Activated B cell treated with CpG ODN at 0.5 μM for 24 hours (primary cell): ENCODE measurements around the gene FRMPD2. TPM values are rescaled to one million over a fixed set of nuclear protein-coding genes. Genes with fewer than 3 reads are reported as not detected.
"Not testable (repeated sequence)": the region's sequence is repeated elsewhere in the genome, so short reads cannot be mapped to it uniquely, and the experiment has no call there.

Experiments
- ATAC-seq: fragments of 200-7000 bp; cut with Tn5 transposase; one replicate; pipeline ENCODE4 v1.10.0; 2021; ENCODE audit warnings: low read depth, mild to moderate bottlenecking, moderate library complexity
- CTCF ChIA-PET: fragments of 350-600 bp; sonication (Branson Sonifier 250); formaldehyde crosslinking; loops from one replicate; lab custom pipeline; 2021; ENCODE audit warnings: antibody characterized with exemption; lab: Charles Lee
- POLR2A ChIA-PET: fragments of 350-600 bp; sonication (Branson Sonifier 250); formaldehyde crosslinking; loops from one replicate; lab custom pipeline; 2021; ENCODE audit warnings: antibody characterized with exemption; lab: Charles Lee
- DNase-seq: peaks from one replicate; pipeline ENCODE4 v3.0.0; 2022
- H3K27ac Mint-ChIP-seq: one replicate; pipeline ENCODE4 v1.8.0; 2020; ENCODE audit warnings: mixed read lengths
- H3K27me3 Mint-ChIP-seq: one replicate; pipeline ENCODE4 v1.8.0; 2021; ENCODE audit warnings: mixed read lengths
- H3K36me3 Mint-ChIP-seq: one replicate; pipeline ENCODE4 v1.8.0; 2021; ENCODE audit warnings: low read depth, mixed read lengths
- H3K4me1 Mint-ChIP-seq: one replicate; pipeline ENCODE4 v1.8.0; 2021; ENCODE audit warnings: mixed read lengths
- H3K4me3 Mint-ChIP-seq: one replicate; pipeline ENCODE4 v1.8.0; 2020; ENCODE audit warnings: mild to moderate bottlenecking, mixed read lengths
- H3K9me3 Mint-ChIP-seq: one replicate; pipeline ENCODE4 v1.8.0; 2020; ENCODE audit warnings: mixed read lengths
- intact Hi-C: fragments of 100-400 bp; cut with micrococcal nuclease; formaldehyde crosslinking; loops from one replicate; pipeline ENCODE4 v1.15.1; 2024
- total RNA-seq: library from RNA; stranded (reverse); gene quantifications from 2 replicates; pipeline ENCODE4 v1.2.3, GENCODE V29; 2022

FRMPD2 gene
- total RNA-seq, 1 donor from 2014 or later, result not detected

- H3K4me1 Mint-ChIP-seq, H3K9me3 Mint-ChIP-seq, H3K36me3 Mint-ChIP-seq, DNase-seq, H3K4me3 Mint-ChIP-seq, intact Hi-C loops, ATAC-seq, CTCF ChIA-PET, POLR2A ChIA-PET, H3K27ac Mint-ChIP-seq, H3K27me3 Mint-ChIP-seq: not testable (repeated sequence)
These were observed 148.2 kb downstream of the FRMPD2 start for GRCh38 chr10:48126251-48126650.

DNA sequence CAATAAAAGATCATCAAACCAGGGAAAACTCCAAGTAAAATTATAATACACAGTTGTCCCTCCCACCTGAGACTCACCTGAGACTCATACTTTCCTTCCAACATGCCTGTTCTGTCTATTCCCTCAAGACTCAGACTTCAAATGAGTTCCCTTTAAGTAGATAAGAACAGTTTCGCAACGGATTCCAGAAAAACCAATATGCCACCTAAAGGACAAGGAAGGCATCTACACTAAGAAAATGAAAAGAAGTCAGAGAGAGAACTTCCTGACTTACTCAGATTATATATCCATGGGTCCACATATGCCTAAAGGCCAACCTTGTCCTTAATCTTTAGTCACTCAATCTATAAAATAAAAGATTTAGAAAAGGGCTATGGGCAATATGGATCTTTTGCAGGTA lies 148.9 kb downstream of the FRMPD2 start:
- H3K27me3 Mint-ChIP-seq, CTCF ChIA-PET, H3K27ac Mint-ChIP-seq, DNase-seq, ATAC-seq, H3K4me1 Mint-ChIP-seq, H3K9me3 Mint-ChIP-seq, H3K4me3 Mint-ChIP-seq, intact Hi-C loops, POLR2A ChIA-PET, H3K36me3 Mint-ChIP-seq: not testable (repeated sequence)

DNA sequence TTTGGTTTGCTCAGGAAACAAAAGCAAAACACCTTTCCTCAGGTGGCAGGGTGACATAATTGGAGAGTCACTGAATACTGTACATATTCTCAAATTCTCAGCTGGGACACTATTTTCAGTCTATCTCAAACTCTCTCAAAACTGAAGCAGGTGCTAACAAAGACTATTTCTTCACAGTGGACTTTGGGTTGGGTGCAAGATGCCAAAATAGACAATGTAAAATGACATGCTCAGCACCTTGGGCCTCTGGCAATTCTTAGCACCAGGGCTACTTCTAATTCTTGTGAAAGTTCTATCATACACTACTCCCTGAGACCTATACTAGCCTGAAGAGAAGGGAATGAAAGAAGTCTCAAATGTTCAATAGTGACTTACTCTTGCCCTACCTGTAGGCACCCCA lies 151.9 kb downstream of the FRMPD2 start:
- CTCF ChIA-PET, H3K36me3 Mint-ChIP-seq, H3K9me3 Mint-ChIP-seq, DNase-seq, H3K27ac Mint-ChIP-seq, intact Hi-C loops, POLR2A ChIA-PET, ATAC-seq, H3K4me3 Mint-ChIP-seq, H3K4me1 Mint-ChIP-seq, H3K27me3 Mint-ChIP-seq: not testable (repeated sequence)

DNA sequence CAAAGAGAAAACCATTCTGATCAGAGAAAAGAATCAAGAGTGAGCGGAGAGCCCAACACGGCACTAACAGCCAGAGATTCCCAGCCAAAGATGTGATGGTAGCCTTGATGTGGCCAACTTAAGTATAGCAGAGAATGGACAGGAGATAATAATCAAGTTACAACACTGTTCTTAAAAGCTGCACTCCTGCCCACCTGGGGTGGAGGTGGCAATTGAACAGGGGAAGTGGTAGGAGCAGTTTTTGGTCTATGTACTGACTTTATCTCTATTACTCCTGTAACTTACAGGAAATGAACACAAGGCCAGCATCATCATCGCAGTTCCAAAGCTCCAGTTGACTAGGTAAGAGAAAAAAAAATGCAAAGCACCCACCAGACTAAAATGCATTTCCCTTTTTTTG lies 164.2 kb downstream of the FRMPD2 start:
- ATAC-seq, H3K4me1 Mint-ChIP-seq, POLR2A ChIA-PET, H3K36me3 Mint-ChIP-seq, H3K27ac Mint-ChIP-seq, CTCF ChIA-PET, intact Hi-C loops, H3K9me3 Mint-ChIP-seq, DNase-seq, H3K4me3 Mint-ChIP-seq, H3K27me3 Mint-ChIP-seq: not testable (repeated sequence)

Other genes starting within 250 kb of the FRMPD2 start
- gene MAPK8, start 32.0 kb upstream of the FRMPD2 start, total RNA-seq, result 25.8 and 25.9 TPM in 2 replicates